Activated CD8-positive, alpha-beta memory T cell treated with anti-CD3 and anti-CD28 coated beads for 36 hours (primary cell): ENCODE measurements around the gene PTPN3. TPM values are rescaled to one million over a fixed set of nuclear protein-coding genes. Genes with fewer than 3 reads are reported as not detected.

ENCODE experiments used
- CTCF ChIA-PET: fragments of 350-600 bp; sonication (Branson Sonifier 250); formaldehyde crosslinking; loops from one replicate; lab custom pipeline; 2021; ENCODE audit warnings: antibody characterized with exemption; lab: Charles Lee
- POLR2A ChIA-PET: fragments of 350-600 bp; sonication (Branson Sonifier 250); formaldehyde crosslinking; loops from one replicate; lab custom pipeline; 2021; ENCODE audit warnings: antibody characterized with exemption; lab: Charles Lee
- total RNA-seq, 2 experiments: library from RNA; stranded (reverse); gene quantifications; one replicate each; pipeline ENCODE4 v1.2.3, GENCODE V29; 2021

PTPN3 gene
- total RNA-seq, 2 experiments from 2014 or later, result 0.51 to 0.96 TPM

DNA sequence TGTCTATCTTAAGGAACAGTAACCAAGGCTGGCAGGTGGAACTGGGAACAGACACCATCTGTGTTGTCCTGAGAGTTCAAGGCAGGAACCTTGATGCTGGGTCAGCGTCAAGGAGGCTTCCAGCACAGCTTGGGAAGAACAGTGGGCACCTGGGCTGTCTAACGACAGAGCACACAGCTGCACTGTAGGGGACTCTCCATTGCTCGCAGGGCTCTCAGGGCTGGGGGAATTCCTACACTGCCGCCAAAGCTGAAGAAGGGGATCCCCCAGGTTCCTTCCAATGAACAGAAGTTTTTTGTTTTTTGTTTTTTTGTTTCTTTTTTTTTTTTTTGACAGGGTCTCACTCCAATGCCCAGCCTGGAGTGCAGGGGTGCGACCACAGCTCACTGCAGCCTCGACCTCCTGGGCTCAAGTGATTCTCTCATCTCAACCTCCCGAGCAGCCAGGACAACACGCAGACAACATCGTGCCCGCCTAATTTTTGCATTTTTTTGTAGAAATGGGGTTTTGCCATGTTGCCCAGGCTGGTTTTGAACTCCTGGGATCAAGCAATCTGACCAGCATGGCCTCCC, 81.9 kb downstream of the PTPN3 start:
- ChIA-PET POLR2A (no interaction called here), CTCF (no interaction called here)

DNA sequence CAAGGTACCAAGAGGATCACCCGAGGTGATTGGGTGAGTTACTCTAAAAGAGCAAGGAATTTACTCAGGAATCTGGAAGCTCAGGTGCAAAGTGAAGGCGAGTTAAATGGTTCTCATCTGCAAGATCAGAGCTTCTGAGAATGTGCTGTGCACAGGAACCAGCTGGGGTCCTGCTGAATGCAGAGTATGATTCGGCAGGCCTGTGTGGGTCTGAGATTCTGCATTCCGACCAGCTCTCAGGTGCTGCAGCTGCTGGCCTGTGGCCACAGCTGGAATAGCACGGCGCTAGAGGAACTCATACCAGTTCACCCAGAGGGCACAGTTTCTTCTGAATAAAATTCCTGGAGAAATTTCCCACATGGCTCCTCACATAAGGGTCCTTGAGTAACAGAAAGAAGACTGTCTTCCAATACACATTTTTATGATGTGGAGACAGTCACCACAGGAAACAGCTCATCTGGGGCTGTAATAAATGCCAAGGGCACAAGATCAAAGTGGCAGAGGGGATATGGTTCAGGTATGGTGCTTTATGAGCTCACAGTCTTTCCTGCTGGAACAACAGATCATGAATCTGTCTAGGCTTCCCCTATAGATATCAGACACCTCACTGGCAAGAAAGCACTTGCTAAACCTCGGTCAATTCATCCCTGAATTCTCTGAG, 83.9 kb downstream of the PTPN3 start:
- ChIA-PET CTCF (no interaction called here), POLR2A (no interaction called here)

DNA sequence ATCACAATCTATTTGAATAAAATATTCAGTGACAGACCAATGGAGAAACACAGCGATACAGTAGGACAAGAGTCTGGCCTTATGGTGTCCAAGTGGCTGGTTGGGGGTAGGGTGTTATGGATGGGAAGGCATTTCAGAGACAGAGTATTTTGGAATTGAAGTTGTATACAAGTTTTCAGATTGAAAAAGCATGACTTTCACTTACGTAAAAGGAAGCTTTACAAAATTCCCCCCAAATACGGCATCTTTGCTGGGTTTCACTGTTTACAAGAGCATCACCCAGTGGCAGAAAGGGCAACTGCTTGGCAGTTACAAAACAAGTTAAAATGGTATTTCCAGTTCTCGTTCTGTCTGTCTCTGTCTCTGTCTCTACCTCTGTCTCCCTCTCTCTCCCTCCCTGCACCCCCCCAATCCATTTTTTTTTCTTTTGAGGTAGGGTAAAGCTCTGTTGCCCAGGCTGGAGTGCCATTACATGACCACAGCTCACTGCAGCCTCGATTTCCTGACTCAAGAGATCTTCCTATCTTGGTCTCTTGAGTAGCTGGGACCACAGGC, 86.2 kb downstream of the PTPN3 start:
- POLR2A ChIA-PET, result no interaction called here
- CTCF ChIA-PET, result interaction anchor here (0.6 kb wide), 1 partner anchor 1983 kb away, joined by 3 read pairs; no protein-coding TSS in a partner anchor

DNA sequence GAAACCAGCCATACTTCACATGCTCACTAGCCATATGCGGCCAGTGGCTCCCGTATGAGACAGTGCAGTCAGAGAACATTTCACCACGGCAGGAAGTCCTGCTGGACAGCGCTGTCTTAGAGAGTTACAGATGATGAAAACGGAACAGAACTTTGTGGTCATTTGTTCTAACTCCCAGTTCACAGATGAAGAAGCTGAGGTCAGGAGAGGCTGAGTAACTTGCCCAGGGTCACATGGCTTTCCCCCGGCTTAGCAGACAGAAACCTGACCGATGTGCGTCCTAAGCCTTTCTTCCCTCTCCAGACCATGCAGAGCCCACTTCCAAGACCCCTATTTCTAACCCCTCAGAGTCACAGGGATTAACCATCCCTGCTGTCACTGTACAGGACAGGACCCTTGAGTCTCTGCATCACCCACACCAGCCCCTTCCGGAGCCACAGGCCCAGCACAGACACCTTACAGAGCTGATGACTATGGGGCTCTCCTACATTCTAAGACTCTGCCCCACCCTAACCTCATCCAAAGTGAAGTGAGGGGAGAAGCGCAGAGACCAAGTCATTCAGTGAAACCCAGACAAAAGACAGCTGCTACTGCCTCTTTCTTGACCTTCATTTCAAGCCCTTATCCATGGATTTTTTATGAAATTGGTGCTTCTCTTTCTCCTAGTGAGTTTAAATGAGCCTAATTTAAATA, 86.9 kb downstream of the PTPN3 start:
- POLR2A ChIA-PET, result no interaction called here
- CTCF ChIA-PET, result interaction anchor here (0.6 kb wide), 1 partner anchor 1982 kb away, joined by 3 read pairs; no protein-coding TSS in a partner anchor

DNA sequence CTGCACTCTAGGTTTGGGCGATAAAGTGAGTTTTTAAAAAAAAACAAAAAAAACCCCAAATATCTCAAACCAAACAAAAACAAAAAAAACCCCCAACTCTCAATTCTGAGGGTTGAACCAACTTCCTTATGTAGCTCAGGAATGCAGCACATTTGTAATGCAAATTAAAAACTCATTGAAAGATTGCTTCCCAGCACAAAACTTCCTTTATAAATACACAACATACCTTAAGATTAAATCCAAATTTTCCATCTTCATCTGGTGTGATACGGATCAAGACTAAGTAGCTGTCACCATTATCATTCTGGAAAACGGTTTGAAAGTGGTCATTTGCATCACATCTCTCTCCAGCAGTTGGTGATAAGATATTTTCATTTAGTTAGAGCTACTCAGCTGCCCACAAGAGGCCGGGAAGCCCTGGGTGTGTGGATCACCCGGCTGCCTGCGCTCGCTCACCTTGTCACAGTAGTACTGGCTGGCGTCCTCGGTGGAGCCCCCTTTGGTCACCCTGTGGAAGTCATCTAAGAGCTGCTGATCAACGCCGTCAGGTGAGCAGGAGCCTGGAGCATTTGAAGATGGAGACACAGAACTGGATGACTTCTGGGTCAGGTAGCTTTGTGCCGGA, 88.2 kb downstream of the PTPN3 start:
- ChIA-PET POLR2A (no interaction called here), CTCF (no interaction called here)

DNA sequence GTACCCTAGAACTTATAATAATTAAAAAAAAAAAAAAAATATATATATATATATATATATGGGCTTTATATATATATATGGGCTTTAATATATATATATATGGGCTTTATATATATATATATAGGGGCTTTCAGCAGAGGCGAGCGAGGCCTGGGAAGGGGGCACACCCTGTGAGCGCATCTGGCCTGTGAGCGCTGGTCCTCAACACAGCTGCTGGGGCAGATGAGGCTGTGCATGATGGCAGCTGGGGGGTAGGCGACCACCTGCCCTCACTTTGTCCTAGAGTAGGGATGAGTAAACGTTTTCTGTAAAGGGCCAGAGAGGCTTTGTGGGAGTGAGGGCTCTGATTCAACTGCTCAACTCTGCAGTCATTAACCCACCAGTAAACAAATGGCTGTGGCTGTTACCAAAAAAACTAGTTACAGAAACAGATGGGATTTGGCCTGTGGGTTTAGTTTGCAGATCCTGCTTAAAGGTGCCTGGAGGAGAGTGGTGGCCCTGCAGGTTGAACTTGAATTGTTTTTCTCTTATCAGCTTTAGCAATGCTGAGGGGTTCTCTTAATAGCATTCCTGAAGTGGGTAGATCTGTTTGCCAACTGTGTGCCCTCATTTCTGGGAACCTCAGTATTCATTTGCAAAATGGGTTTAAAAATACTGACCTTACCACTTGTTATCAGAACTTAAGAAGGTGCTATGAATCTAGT, 89.2 kb downstream of the PTPN3 start:
- CTCF ChIA-PET, result no interaction called here

DNA sequence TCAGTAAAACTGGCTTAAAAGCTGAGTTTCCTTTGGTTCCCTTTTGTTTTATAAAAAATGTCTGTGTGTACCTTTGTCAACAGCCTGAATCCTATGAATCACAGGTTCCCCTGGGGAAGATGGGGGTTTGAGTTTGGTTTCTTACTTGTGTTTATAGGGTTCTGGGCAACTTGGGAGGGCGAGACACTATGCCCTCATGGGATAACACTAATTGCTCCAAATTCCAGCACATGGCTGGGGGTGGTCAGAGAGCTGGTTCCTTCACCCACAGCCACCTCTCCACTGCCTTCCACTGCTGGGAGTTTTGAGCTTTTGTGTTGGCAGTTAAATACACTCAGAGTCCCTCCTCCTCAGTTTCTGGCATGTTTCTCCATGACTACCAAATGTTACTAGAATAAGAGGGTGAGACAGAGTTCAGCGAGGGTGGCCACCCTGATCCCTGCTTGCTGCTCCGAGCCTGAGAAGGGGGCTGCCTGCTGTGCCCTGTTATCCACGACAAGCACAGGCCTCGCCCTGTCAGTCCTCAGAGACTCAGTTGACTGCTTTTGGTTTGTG, 94.3 kb downstream of the PTPN3 start:
- POLR2A ChIA-PET, result no interaction called here
- CTCF ChIA-PET, result interaction anchor here (0.6 kb wide), 1 partner anchor 49 kb away, joined by 3 read pairs; no protein-coding TSS in a partner anchor

More for the DNA sequence above, 89.2 kb downstream of the PTPN3 start:
- POLR2A ChIA-PET, result no interaction called here

DNA sequence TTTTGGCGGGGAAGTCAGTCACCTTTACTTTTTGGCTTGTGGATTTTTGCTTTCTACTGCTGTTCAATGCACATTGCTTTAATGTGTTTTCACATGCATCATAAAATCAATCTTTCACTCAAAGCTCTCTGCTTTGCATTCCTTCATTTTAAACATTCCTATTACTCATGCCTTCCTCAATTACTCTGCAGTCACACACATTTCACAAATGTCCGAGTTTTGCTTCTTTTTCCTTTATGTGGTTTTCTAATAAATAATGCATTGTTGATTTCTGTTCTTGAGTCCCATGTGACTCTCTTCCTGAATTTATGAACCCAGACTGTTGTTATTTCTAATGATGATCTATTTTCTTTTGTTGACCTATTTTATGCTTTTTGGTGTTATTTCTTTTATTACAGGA, 95.0 kb downstream of the PTPN3 start:
- ChIA-PET POLR2A (no interaction called here), CTCF (interaction anchor here (0.6 kb wide), 1 partner anchor 49 kb away, joined by 3 read pairs; no protein-coding TSS in a partner anchor)

DNA sequence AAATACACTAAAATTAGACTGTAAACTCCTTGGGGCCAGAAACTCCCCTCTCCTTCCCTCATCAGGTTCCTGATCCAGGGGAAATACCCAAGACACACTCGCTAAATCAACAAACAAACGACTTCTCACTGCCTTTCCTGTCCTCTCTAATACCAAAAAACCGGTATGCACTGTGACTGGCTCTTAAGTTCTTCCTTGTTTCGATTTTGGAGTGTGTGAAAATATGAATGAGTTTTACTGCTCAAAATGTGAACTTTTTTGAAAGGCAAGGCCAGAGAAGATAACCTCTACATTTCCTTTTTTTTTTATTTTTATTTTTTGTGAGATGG, 96.2 kb downstream of the PTPN3 start:
- POLR2A ChIA-PET, result no interaction called here
- CTCF ChIA-PET, result no interaction called here

DNA sequence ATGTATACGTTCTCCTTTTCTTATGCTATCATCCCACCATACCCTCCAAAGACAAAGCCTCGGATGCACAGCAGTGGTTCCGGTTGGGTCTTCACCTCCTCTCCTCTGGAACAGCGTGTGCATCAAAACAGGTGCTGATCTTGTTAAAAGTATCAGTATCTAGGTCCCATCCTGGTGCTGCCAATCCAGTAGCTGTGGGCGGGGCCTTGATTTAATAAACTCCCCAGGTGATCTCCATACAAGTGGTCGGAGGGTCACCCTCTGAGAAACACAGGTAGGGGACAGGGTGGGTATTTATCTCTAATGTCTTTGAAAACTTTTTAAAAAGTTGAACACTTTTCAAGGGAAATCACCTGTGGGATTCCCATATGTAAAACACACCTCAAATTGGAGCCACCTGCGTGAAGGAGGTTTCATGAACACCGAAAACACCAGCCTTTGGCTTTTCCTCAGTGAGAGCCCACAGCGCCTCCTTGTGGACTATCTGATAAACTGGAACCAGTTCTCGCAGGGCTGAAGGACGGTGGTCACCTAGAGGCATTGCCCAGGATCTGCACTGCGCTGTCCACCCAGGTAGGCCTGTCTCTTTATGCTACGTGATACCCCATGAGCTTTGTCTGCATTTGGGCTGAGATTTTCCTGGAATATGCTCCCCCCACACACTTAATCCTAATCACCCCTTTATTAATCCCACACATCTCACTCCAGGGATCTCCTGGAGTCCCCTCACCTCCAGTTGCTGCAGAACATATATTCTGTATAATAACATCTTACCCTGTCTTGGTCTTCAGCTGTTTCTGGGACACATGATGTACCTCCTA, 96.7 kb downstream of the PTPN3 start:
- ChIA-PET CTCF (no interaction called here), POLR2A (no interaction called here)

DNA sequence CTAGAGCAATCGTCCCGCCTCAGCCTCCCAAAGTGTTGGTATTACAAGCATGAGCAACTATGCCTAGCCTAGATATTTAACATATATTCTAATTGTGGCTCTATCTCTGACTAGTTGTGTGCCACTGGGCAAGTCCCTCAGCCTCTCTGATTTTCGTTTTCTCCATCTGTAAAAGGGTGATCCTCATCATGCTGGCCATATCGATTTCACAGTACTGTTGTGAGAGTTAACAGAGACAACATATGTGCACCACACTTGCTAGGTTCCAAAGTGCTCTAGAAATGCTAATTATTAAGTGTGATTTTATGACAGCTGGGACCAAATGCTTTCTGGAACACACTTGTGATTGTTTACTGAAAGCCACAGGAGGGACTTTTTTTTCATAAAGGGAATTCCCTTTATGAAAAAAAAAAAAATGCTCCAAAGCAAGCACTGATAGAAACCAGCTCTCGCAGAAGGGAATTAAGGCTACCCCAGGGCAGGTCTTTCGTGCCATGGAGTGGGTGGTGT, 98.8 kb downstream of the PTPN3 start:
- ChIA-PET CTCF (no interaction called here), POLR2A (no interaction called here)

DNA sequence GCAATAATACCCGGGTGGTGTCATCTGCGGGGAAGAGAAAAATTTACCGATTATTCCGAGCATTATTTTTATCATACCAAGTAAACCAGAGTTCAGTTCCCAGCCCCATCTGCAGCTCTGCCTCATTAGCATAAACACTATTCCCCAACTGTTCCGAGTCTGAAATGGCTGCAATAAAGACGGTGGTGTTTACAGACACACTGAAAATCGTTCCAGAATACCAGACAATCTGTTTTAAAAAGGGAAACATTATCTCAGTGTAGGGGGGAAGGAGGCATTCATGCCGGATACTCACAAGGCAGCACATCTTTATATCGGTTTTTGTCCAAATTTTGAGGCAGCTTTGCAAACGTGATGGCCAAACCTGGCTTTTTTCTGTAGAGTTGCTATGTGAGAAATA, 106.9 kb downstream of the PTPN3 start:
- CTCF ChIA-PET, result no interaction called here

DNA sequence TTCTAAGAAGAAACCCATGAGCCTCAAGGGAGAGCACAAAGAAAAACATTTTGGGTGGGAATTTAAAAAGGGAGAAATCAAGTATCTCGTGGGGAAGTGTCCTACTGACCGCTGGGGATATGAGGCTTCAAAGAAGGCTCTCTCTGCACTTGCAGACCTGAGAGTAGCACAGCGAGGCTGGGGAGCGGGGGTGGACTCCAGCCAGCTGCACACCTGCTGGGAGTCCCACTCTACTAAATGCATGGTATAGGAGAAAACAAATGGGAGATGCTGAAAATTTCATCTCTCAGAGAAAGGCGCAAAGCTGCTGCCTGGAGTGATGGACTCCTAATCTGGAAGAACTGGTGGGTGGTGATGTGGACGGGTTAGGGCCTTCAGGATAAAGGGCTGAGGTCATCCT, 110.3 kb downstream of the PTPN3 start:
- CTCF ChIA-PET, result no interaction called here

More for the DNA sequence above, 106.9 kb downstream of the PTPN3 start:
- POLR2A ChIA-PET, result no interaction called here

DNA sequence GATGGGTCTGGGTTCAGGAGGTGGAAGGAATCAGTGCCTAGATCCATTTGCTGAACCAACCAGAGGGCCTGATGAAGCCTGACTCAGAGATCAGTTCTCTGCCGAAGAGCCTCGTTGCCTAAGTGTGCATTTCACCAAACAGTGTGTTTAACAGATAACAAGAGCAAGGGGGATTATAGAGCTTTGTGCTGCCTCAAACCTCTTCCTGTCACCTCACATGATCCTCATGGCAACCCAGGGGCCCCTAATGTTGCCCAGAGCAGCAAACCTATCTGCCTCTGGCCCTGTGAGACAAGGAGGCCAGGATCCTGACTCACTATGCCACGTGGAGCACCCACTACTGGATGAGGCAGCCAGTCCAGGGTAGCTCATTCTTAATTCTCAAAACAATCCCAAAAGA, 110.9 kb downstream of the PTPN3 start:
- CTCF ChIA-PET, result interaction anchor here (0.5 kb wide), 1 partner anchor 167 kb away, joined by 3 read pairs; no protein-coding TSS in a partner anchor
- POLR2A ChIA-PET, result no interaction called here

More for the DNA sequence above, 110.3 kb downstream of the PTPN3 start:
- POLR2A ChIA-PET, result no interaction called here

DNA sequence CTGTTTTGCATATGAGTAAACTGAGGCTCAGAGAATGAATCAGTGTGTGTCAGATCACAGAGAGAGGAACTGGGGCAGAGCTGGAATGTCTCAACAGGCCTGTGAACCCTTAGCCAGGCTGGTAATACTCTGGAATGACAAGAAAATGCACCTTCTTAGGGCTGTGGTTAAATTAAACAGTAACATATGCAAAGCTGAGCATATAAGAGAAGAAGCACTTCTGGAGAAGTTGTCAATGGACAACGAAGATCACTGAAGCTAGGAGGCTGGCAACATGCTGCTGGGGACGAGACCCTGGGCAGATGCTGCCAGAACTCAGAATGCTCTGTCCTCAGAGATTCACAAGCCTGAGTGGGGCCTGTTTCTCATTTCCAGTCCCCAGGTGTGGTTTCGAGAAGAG, 112.6 kb downstream of the PTPN3 start:
- ChIA-PET CTCF (no interaction called here), POLR2A (no interaction called here)

DNA sequence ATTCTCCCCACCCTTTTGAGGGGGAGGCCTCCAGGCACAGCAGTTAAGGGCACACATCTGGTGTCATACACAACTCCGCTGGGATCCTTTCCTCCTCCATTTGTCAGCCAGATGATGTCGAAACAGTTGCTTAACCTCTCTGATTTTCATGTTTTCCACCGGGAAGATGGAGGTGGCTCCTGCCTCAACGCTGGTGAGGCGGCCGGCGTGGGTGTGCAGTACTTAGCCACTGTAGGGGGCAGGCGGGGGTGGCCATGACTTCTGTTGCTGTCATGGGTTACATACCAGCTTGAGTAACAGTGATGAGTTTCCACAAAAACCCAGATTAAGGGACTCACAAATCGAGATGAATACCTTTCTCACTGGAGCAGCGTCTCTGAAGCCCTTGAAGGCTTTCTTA, 114.2 kb downstream of the PTPN3 start:
- CTCF ChIA-PET, result no interaction called here
- POLR2A ChIA-PET, result no interaction called here

DNA sequence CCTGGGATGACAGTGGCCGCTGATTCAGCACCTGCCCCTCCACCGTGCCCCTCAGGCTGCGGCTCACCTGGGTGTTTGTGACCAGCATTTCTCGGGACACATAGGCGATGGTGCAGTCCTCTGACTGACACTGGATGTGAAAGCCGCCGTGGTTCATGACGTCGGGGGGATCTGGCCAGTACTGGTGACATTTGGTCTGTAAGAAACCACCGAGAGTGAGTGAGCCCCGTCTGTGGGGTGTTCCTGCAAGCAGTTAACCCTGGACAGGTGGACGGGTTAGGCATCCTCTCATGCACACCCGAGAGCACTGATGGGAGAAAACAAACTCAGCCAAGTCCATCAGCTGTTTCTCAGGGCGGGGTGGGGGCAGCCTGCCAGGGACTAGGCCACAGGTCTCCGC, 114.8 kb downstream of the PTPN3 start:
- ChIA-PET CTCF (no interaction called here), POLR2A (no interaction called here)

DNA sequence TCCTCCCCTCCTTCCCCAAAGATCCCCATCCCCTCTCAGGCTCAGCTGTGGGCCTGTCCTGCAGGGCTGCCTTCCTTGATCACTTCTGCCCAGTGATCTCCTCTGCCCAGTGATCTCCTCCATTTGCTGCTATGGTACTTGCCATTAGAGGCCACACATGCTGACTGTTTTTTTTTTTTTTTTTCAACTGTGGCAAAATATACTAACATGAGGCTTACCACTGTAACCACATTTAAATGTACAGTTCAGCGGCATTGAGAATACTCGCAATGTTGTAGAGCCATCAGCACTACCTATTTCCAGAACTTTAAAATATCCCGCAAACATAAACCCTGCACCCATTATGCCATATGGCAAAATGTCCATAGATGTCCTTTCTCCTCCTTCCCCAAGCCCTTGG, 115.5 kb downstream of the PTPN3 start:
- ChIA-PET POLR2A (no interaction called here), CTCF (no interaction called here)
